ENCODE measurements around the gene AMOTL2.

DNA sequence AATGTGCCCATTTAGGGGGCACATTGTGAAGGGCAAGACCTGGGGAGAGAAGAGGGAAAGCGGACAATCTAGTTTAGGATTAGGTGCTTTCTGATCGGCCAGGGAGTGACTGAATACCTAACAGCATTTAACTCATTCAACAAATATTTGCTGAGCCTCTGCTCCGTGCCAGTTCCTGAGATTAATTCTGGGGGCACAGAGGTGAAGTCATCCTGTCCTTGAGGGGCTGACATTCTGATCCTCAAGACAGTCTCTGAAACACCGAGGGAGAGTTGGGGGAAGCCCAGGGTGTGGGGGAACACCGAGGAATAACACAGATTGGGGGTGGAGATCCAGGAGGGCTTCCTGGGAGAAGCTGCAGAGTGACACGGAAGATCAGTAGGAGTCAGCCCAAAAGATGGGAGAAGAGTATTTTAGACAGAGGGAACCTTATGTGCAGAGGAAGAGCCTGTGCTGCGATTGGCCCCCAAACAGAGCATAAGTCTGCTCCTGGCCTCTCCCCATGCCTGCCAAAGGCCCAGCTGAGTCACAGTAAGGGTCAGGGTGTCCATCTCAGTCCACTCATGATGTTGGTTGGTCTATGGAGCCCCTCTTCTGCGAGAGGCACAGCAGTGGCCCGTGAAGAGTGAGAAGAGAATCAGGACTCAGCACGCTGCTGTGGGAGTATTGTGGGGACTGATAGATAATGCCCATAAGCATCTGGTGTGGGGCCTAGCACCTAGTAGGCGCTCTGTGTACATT is 60.2 kb downstream of the AMOTL2 start:
- TF ChIP-seq, protein P1, sequence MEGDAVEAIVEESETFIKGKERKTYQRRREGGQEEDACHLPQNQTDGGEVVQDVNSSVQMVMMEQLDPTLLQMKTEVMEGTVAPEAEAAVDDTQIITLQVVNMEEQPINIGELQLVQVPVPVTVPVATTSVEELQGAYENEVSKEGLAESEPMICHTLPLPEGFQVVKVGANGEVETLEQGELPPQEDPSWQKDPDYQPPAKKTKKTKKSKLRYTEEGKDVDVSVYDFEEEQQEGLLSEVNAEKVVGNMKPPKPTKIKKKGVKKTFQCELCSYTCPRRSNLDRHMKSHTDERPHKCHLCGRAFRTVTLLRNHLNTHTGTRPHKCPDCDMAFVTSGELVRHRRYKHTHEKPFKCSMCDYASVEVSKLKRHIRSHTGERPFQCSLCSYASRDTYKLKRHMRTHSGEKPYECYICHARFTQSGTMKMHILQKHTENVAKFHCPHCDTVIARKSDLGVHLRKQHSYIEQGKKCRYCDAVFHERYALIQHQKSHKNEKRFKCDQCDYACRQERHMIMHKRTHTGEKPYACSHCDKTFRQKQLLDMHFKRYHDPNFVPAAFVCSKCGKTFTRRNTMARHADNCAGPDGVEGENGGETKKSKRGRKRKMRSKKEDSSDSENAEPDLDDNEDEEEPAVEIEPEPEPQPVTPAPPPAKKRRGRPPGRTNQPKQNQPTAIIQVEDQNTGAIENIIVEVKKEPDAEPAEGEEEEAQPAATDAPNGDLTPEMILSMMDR (IDR thresholded peaks at IDR 0.05; ENCODE audit: low read length): no peak
- TF ChIP-seq EZH2 (IDR thresholded peaks at IDR 0.05; ENCODE audit: borderline replicate concordance, low read length): no peak
